Fibroblast of villous mesenchyme (primary cell): Measurements from ENCODE around the gene SLIT3. TPM values are rescaled to one million over a fixed set of nuclear protein-coding genes. Genes with fewer than 3 reads are reported as not detected.

ENCODE experiments used
- DNase-seq: peaks from one replicate; pipeline ENCODE4 v3.0.0-alpha.2; 2010; ENCODE audit warnings: low read depth
- H3K4me3 ChIP-seq: 2 replicates; pipeline ENCODE4 v1.5.1; 2011; ENCODE audit warnings: low read depth, mild to moderate bottlenecking, low read length
- total RNA-seq: library from RNA; depleted of rRNA; stranded (reverse); fragments of >200 nt; gene quantifications from 2 replicates; pipeline ENCODE4 v1.2.3, GENCODE V29; 2012
- TF ChIP-seq, protein P1 (sequence below): IDR thresholded peaks from 2 replicates; pipeline ENCODE4 v1.5.1; 2012; ENCODE audit warnings: low read depth, mild to moderate bottlenecking, low read length; ENCODE audit not compliant: insufficient read depth

Gene SLIT3
- total RNA-seq, 1 donor: under 0.01 TPM

DNA sequence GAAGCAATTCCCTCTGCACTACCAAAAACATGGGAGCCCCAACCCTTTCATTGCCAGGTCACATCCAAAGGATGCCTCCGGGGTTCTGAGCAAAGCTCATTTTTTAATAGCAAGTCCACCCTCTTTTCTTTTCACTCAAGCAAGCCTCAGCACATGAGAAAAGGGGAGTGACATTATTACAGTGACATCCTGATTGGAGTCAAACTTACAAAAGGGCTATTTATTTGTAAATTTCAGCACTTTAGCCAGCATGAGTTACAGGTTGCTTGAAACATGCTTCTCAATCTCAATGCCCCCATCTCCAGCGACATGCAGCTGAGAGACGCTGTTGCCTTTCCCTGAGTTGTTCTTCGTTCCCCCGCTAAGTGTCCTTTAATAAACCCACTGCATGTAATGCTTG, 483.3 kb downstream of the SLIT3 start:
- no peak for DNase-seq
- H3K4me3 ChIP-seq: no peak overlapping the region
- TF ChIP-seq, protein P1, sequence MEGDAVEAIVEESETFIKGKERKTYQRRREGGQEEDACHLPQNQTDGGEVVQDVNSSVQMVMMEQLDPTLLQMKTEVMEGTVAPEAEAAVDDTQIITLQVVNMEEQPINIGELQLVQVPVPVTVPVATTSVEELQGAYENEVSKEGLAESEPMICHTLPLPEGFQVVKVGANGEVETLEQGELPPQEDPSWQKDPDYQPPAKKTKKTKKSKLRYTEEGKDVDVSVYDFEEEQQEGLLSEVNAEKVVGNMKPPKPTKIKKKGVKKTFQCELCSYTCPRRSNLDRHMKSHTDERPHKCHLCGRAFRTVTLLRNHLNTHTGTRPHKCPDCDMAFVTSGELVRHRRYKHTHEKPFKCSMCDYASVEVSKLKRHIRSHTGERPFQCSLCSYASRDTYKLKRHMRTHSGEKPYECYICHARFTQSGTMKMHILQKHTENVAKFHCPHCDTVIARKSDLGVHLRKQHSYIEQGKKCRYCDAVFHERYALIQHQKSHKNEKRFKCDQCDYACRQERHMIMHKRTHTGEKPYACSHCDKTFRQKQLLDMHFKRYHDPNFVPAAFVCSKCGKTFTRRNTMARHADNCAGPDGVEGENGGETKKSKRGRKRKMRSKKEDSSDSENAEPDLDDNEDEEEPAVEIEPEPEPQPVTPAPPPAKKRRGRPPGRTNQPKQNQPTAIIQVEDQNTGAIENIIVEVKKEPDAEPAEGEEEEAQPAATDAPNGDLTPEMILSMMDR: no peak

DNA sequence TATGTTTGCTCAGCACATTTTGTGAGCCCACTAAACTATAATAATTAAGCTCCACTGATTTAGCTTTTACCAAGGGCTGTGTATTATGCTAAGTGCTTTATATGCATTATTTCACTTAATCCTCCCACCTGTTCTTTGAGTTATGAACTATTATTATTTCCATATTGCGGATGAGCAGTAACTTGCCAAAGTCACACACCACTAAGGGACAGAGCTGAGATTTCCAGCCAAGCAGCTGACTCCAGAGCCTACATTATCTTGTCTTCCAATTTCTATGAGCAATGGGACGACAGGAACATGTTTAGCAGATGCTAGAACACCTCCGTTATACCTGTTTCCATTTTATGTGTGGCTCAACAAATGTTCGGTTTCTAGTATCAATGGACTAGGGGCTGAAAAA, 484.3 kb downstream of the SLIT3 start:
- TF ChIP-seq, protein P1: no peak
- no peak overlapping the region for H3K4me3 ChIP-seq
- no peak for DNase-seq

DNA sequence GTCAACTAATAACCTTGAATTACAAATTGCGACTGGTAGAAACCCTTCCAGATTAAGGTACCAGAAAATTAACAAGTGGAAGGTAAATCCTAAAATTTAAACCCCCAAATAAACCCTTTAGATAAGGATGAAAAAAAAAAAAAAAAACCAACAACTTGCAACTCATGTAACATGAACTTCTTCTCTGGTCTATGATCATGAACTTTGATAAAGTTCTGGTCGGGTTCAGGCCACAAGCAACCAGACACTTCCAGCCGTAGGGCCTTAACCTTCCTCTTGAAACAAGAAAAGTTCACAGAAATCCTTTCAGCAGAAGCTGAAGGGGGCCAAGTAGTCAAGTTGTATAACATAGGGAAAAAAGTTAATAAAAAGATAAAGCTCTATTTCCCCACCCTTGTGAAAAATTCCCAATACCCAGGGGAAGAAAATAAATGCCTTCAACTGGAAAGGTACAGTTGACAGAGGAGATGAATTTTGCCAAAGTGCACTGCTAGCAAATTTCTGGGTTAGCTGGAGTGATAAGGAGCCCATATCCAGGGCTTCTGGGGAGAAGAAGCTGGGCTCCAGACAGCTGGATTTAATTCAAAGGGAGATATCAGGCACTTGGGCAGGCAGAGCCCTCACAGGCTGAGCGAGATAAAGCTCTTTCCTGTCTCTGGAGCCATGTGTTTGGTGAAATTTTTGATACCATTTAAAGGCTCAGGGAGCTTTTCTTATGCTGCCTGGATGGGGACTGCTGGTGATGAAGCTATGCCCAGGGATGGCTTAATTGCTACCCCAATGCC, 487.6 kb downstream of the SLIT3 start:
- DNase-seq: no peak
- H3K4me3 ChIP-seq: no peak overlapping the region
- TF ChIP-seq, protein P1: no peak

DNA sequence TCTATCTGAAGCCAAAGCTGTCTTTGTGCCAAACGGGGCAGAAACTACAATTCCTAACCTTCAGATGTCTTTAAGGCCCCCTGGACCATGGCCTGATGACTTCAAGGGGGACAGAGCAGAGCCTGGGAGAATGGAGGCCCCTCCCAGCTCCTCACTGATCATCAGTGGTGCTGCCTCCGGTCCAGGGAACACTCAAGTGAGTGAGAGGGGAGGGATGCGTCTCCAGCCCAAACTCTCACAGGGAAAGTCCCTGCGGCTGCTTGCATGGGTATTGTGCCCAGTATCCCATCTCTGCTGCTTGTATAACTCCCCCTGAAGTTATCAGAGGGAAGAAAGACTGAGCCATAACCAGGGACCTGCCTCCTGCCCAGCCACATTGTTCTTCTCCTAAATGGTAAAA, 490.3 kb downstream of the SLIT3 start:
- H3K4me3 ChIP-seq: no peak overlapping the region
- no peak for DNase-seq
- TF ChIP-seq, protein P1: no peak

DNA sequence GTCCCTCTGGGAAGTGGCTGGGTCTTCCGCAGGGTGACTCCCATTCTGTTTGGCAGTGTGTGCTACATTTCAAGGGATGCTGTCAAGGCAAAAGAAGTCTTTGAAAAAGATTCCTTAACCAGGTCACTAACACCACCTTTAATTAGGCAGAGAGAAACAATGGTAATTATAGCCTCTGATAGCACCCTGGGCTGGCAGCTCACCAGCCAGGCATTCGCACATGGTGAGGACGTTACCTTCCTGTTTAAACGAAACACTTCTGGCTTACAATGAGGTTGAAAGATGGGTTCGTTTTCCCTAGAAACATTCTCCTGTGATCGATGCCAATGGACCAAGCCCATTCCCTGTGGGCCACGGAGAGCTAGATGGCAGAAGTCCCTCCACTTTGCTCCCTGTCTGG, 491.7 kb downstream of the SLIT3 start:
- DNase-seq: no peak
- no peak overlapping the region for H3K4me3 ChIP-seq
- TF ChIP-seq, protein P1: no peak

DNA sequence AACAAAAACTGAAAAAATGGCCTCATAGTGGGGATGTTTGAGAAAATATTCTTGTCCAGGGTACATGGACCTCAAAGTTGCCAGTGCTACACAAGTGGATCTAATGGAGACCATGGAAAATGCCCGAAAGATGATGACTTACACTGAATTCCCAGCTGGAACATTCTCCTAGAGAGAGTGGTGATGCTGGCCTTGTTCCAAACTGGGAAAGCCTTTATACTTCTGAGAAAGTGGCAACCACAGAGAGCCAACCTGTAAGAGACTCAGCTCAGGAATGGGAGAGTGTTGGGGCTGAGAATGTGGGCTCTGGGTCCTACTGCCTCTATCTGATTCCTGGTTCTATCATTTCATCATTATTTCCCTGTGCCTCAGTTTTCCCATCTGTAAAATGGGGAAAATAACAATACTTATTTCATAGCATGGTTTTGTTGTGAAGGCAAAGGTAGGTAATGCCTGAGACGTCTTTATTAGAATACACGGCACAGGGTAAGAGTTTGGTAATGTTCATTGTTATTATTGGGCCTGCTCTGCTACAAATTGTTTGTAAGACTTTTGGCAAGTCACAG, 492.8 kb downstream of the SLIT3 start:
- H3K4me3 ChIP-seq: no peak overlapping the region
- no peak for DNase-seq
- TF ChIP-seq, protein P1: no peak
